Measurements from ENCODE around the gene GPC5. TPM values are rescaled to one million over a fixed set of nuclear protein-coding genes. Genes with fewer than 3 reads are reported as not detected.
"Not testable (repeated sequence)": the region's sequence is repeated elsewhere in the genome, so short reads cannot be mapped to it uniquely, and the experiment has no call there.

The GPC5 gene
- total RNA-seq, 2 donors from 2014 or later, result 0.37 to 0.52 TPM

- DNase-seq (ENCODE audit: low spot score), result no peak
- intact Hi-C loops (cut with DNase I), result no loop called here
Observed at GRCh38 chr13:91726671-91727070, 328.2 kb downstream of the GPC5 start.

- intact Hi-C loops (cut with DNase I), result no loop called here
- no peak for DNase-seq (ENCODE audit: low spot score)
Observed at GRCh38 chr13:91729859-91730258, 331.4 kb downstream of the GPC5 start.

- no peak for DNase-seq (ENCODE audit: low spot score)
- intact Hi-C loops (cut with DNase I), result no loop called here
Observed at GRCh38 chr13:91739751-91740150, 341.3 kb downstream of the GPC5 start.

DNA sequence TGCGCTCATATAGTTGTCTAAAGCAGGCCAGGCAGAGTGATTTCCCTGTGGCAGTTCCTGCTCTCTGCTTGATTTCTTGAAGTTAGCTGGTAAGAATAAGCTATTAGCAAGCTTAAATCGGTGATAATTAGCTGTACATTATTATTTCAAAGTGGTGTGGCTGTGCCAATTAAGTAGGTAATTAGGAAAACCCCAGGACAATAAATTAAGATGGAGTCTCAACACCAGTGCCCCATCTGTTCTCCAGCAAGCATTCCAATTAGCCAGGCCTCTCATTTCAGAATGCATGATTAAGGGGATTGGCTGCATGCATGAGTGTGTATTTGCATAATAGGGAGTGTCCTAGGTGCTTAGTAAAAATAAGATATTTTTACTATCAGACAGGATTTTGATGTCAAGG is 342.3 kb downstream of the GPC5 start:
- intact Hi-C loops (cut with DNase I), result no loop called here
- no peak for DNase-seq (ENCODE audit: low spot score)

DNA sequence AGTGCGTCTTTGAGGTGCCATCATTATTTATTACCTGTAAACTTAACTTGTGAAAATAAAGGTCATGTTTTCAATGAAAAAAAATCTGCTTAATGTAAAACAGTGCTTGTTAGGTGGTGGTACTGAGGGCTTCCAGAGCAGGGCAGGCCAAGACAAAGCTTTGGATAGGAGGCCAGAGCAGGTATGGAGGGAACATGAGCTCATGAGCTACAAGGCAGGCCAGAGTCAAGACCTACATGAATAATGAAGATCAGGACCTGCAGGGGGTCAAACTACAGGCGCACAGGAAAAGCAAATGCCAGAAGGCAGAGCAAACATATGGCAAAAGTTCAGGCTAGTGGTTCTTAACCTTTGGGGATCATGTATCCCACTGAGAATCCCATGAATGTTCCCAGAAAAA is 343.5 kb downstream of the GPC5 start:
- DNase-seq (ENCODE audit: low spot score), result no peak
- intact Hi-C loops (cut with DNase I), result no loop called here

DNA sequence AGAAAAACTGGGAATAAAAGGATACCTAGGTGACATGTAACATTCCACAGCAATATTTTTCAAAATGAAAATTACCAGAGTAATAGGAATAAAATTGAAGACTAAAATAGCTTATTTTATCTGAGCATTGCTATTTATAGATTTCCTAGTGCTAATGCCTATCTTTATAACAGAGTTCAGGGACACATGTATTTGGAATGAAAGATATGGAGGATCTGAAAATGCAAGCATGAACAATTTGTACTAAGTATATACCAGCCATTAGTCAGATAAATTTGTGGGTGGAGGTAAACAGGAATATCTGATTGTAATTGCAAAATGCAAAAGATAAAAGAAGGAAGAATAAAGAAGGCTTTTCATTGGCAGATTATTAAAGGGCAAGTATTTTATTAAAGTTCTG is 345.9 kb downstream of the GPC5 start:
- DNase-seq (ENCODE audit: low spot score), result no peak
- intact Hi-C loops (cut with DNase I), result no loop called here

GRCh38 chr13:91745967-91746366 is 347.5 kb downstream of the GPC5 start:
- intact Hi-C loops (cut with DNase I), result no loop called here
- DNase-seq (ENCODE audit: low spot score), result no peak

DNA sequence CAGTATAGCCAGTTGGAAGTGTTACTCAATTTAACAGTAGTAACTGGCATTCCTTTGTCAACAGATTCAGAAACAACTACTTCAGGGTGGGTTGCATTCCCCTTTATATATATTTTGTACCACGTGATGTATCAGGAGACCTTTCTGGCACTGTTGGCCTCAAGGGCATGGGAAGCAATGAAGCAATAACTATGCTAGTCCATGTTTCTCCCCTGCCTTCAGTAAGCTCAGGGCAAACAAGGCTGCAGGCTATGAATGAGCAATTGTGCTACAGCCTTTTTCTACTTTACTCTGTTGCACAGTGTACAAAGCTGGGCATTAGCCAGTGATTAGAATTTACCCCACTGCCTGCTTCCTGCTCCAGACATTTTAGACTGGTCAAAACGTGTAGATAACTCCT is 348.8 kb downstream of the GPC5 start:
- no peak for DNase-seq (ENCODE audit: low spot score)
- intact Hi-C loops (cut with DNase I), result no loop called here

- DNase-seq (ENCODE audit: low spot score), result no peak
- intact Hi-C loops (cut with DNase I), result no loop called here
Observed at GRCh38 chr13:91748416-91749089, 350.1 kb downstream of the GPC5 start.

- intact Hi-C loops (cut with DNase I), result no loop called here
- DNase-seq (ENCODE audit: low spot score), result no peak
Observed at GRCh38 chr13:91758724-91759123, 360.3 kb downstream of the GPC5 start.

DNA sequence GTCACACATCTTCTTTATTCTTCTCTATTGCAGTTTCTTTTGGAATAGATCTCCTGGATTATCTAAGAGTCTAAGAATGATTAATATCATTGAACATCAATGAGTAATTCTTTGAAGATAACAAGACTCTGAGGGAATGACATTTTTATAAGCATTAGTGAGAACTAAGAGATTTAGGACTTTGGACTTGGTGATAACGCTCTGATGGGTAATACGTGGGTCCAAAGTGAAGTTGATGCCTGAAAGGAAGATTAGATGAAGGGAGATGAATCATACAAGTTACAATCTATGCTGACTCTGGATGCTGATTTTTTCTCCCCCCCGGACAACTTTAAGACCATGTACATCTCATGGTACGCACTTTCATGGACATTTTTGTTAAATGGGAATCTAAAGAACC is 364.5 kb downstream of the GPC5 start:
- no peak for DNase-seq (ENCODE audit: low spot score)
- intact Hi-C loops (cut with DNase I), result no loop called here

- no peak for DNase-seq (ENCODE audit: low spot score)
- intact Hi-C loops (cut with DNase I), result no loop called here
Observed at GRCh38 chr13:91764527-91764926, 366.1 kb downstream of the GPC5 start.

DNA sequence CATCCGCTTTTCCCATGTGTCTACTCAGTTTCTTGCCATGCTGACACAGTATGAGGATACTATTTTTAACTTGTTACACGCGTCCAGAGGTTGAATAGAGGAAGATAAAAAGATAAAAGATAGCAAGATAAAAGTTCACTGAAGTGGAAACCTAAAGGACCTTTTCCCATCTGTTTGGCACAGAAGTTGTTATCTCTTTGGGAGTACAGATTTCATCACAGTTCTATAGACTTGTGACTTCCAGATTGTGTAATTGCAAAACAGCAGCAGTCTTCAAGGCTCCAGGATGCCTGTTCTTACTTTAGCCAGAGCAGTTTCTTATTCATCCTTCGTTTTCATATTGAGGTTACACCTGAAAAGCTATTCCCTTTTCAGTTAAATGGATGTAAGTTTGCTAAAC is 369.2 kb downstream of the GPC5 start:
- no peak for DNase-seq (ENCODE audit: low spot score)
- intact Hi-C loops (cut with DNase I), result no loop called here

- intact Hi-C loops (cut with DNase I), result no loop called here
Observed at GRCh38 chr13:91768746-91769145, 370.3 kb downstream of the GPC5 start.

DNA sequence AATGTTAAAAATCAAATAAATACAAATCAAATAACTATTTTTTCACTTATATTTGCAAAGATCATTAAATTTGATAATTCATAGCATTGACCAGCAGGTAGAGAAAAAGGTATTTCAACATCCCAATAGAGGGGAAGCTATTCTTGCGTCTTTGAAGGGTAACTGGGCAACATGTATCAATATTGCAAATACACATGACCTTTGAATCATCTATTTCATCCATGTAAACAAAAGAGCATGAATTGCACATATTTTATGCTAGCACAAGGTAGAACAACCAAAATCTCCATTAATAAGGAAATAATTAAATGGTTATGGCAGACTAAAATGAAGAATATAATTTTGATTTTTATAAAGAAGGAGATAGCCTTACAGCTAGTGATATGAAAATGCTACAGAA is 372.8 kb downstream of the GPC5 start:
- intact Hi-C loops (cut with DNase I), result no loop called here
- no peak for DNase-seq (ENCODE audit: low spot score)

More at GRCh38 chr13:91768746-91769145, 370.3 kb downstream of the GPC5 start:
- DNase-seq (ENCODE audit: low spot score), result no peak

DNA sequence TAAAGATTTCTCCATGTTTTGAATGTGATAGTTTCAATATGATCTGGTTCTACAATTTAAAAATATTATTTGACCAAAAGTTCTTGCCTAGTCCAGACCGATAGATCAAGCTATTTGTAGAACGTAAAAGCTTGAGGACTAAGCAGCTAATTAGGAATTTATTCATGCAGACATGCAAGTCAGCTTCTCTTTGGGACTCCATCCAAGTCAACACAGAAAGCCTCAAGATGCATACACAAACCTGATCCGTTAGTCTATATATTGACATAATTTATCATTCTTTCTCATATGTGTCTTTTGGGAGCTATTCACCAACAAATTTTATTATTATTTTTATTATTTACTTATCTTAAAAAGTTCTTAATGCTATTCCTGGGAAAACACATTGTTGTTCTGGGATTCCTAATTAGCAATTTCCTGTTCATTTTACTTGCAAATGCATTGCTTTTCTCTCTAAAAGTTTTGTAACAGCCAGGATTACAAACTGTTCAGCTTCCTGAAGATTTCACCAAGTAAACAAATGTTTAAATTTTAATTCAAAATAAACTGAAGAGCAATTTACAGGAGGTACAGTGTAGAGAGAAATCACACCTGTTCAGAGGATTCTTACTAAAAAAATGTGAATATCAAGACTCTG is 375.3 kb downstream of the GPC5 start:
- no peak for DNase-seq (ENCODE audit: low spot score)
- intact Hi-C loops (cut with DNase I), result no loop called here

DNA sequence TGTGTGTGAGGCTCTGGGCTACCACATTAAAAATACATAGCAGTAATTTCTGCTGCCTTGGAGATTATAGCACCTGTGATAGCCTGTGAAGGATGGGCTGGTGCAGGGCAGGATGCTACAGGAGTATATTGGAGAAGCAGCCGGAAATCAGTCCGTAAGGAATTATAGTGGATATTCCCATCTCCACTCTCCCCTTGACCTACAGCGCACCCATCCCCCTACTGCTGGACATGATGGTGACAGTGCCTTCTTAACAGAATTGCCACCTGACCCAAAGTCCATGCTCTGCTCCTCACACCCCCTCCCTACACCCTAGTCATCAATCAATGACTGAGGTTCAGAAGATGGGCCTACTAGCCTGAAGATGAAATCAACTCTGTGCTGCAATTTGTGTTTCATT is 376.0 kb downstream of the GPC5 start:
- no peak for DNase-seq (ENCODE audit: low spot score)
- intact Hi-C loops (cut with DNase I), result no loop called here

DNA sequence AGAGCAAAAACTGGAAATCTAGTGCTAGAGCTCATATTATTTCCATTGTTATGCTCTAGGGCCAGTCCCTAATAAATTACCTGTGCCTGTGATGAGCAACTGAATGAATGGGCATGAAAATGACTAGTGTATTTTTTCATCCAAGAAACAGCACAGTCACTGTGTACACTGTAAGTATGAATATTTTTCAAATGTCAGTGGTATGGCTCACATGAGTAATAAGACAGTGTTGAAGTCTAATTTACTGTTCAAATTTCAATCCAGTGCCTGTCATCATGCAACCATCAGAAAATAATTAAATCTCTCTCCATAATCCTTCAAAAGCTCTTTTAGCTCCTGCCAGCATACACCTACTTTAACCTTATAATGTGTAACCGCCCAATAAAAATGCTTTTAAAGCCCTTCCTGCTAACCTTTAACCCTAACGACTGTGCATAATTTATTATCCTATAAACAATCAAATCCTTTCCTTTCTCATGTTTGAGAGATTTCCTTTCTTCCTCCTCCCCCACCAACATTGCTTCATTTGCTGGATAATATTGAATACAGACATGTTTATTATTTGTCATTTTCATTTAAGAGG is 378.3 kb downstream of the GPC5 start:
- intact Hi-C loops (cut with DNase I), result no loop called here
- DNase-seq (ENCODE audit: low spot score), result no peak

DNA sequence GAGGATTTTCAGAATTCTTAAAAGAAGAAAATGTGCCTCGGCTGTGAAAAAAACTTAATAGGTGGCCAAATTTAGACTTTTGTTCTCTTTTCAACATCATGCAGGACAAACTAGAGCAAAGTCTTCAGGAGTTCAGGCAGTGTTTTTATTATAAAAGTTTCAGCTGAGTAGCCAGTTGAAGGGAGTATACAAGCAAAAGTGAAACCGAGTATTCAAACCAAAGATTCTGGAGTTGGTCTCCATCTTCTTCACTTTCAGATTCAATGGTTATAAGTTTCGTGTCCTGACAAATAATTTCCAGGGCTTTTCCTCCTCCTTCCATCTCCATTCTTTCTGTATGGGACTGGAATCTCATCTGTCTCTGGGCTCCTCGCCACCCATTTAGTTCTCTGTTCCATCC is 379.7 kb downstream of the GPC5 start:
- no peak for DNase-seq (ENCODE audit: low spot score)
- intact Hi-C loops (cut with DNase I), result no loop called here

DNA sequence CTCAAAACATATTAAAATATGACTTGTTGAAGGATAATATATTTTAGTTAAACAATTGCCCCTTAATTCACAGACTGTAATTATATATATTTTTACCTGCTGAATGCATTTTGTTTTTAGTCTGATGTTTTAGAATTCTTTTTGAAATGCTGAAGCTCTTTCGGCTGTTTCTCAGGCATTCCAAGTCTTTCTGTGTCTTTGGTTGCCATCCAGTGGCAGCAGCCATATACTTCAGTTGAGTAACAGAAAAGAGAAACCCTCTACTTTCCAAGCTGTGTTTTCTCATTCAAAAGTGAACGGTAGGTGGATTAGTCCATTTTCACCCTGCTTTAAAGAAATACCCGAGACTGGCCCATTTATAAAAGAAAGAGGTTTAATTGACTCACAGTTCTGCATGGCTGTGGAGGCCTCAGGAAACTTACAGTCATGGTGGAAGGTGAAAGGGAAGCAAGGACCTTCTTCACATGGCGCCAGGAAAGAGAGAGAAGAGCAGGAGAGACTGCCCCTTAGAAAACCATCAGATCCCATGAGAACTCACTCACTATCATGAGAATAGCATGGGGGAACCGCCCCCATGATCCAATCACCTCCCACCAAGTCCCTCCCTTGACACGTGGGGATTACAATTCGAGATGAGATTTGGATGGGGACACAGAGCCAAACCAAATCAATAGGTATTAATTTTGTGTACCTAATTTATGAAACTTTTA is 383.7 kb downstream of the GPC5 start:
- intact Hi-C loops (cut with DNase I); DNase-seq (ENCODE audit: low spot score): not testable (repeated sequence)

All from posterior vena cava (tissue), 2 donors.